GM03348 (cell line): ENCODE measurements around the gene NOC2L.
A peak's percentile ranks its signal among the peaks of the same experiment; 100 is the strongest.

Source experiments
- DNase-seq: peaks from one replicate; pipeline ENCODE4 v3.0.0; 2012; ENCODE audit warnings: low spot score

The NOC2L gene

DNA sequence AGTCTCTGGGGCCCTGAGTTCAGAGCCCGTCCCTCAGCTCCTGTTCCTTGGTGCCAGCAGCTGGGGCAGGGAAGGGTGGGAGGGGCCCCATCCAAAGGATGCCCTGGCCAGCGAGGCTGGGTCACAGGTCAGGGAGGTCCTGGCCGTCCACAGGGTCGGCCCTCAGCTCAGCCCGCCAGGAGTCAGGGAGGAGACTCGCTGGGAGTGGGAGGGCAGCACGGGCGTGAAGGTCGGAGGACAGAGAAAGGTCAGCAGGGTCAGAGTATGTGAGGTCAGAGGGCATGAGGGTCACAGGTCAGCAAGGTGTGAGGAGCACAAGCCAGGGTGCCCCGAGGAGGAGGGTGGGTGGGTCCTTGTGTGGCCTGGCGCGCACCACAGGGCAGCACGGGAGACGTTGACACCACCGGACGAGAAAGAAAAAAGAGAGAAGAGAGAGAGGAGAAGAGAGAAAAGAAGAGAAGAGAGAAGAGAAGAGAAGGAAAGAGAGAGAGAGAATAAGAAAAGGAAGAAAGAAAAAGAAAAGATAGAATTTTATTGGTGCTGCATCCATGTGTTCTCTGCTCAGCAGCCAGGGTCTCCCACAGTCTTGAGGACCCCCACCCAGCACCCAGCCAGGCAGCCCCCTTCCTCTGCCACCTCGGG lies 15.8 kb upstream of the NOC2L start:
- DNase-seq: no peak

DNA sequence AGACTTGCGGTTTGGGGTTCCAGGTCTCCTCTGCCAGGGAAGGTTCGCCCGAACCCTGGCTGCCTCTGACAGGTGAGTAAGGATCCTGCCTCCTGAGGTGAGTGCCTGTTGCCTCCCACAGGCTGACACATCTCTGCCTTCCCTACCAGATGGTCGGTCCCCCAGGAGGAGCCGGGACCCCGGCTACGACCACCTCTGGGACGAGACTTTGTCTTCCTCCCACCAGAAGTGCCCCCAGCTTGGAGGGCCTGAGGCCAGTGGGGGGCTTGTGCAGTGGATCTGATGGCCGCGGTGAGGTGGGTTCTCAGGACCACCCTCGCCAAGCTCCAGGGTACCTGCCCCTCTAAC lies 15.2 kb upstream of the NOC2L start:
- no peak for DNase-seq

DNA sequence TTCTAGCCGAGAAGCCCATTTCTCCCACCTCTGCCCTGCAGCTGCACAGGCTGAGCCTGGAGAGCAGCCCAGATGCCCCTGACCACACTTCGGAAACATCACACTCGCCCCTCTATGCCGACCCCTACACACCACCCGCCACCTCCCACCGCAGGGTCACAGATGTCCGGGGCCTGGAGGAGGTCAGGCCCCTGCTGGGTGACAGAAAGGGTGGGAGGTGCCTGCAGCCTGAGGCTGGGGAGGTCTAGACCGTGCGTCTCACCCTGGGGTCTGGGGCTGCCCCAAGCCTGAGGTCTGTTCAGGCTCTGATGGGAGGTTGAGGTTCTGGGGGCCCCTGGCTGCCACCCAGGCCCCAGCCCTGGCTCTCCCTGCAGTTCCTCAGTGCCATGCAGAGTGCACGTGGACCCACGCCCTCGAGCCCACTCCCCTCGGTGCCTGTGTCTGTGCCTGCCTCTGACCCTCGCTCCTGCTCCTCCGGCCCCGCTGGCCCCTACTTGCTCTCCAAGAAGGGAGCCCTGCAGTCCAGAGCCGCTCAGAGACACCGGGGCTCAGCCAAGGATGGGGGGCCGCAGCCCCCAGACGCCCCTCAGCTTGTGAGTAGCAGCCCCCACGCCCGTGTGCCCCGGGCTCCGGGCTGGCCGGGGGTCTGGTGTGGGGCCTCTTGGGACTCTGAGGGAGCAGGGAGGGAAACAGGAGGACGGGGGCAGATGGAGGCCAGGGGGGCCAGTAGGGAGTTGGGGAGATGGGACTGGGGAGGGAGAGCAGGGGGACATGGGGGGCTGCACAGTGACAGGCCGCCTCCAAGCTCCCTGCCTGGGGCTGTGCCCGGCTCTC lies 14.6 kb upstream of the NOC2L start:
- no peak for DNase-seq

DNA sequence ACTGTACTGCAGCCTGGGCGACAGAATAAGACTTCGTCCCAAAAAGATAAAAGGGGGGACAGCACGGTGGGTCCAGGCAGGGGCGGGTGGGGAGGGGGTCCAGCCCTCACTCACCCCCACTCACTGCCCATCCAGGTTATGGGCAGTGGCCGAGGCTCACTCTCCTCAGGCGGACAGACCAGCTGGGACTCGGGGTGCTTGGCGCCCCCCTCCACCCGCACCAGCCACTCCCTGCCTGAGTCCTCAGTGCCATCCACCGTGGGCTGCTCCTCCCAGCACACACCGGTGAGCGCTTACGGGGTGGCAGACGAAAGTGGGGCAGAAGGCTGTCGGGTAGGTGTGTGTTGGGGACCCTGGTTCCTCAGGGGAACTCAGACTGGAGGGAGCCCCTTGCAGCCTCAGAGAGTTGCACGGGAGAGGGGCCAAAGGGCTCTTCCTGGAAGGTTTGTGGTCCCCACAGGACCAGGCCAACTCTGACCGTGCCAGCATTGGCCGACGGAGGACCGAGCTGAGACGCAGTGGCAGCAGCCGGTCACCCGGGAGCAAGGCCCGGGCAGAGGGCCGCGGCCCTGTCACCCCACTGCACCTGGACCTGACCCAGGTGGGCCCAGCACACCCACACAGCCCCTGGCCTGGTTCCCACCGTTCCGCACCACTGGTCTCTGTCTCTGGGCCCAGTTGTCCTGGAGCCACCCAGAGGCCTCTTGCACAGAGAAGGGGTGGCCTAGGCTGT lies 13.8 kb upstream of the NOC2L start:
- DNase-seq: no peak

DNA sequence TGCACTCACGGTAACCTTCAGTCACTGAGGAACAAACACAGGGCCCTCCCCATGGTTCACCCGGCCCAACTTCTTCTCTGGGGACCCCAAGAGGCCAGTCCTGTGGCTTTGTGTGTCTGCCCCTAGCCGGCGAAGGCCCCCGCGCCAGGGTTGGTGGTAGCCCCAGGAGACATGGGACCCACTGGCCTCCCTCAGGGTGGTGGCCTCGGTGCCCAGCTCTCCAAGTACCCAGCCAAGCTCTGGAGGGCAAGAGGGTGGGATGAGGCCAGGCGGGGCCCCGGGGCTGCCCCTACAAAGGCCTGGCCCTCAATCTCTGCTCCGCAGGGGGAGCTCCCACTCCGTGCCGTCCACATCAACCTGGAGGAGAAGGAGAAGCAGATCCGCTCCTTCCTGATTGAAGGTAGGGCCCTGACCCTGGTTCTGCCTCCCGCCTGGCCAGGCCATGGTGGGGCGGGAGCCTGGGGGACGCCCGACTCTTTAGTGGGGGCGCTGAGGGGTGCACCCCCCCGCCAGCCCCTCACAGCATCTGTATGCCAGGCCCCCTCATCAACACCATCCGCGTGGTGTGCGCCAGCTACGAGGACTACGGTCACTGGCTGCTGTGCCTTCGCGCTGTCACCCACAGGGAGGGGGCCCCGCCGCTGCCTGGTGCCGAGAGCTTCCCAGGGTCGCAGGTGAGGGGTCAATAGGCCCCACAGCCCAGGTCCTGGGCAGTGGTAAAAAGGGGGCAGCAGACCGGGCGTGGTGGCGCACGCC lies 12.9 kb upstream of the NOC2L start:
- no peak for DNase-seq

DNA sequence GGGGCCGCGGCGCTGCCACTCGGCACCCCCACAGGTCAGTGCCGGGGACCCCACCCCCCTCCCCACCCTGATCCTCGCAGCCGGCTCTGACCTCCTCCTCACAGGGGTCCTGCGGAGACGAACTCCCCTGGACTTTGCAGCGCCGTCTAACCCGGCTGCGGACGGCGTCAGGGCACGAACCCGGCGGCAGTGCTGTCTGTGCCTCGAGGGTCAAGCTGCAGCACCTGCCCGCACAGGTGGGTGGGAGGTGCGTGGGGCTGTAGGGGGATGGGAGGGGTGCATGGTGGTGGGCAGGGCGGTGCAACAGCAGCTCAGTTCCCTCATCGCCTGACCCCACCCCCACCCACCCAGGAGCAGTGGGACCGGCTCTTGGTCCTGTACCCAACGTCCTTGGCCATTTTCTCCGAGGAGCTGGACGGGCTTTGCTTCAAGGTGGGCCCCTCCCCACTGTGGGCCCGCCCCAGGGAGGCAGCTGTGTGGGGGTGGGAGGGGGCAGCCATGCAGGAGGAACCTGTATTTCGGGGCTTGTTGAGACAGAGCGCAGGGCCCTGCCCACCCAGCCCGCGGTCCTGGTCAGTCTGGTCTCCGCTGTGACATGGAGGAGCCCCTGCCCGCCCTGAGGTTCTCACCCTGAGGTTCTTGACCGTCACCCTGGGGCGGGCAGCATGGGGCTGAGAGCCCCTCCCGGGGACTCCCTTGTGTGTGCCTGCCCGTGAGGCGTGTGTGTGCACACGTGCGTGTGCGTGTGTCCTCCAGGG lies 12.1 kb upstream of the NOC2L start:
- DNase-seq: no peak

DNA sequence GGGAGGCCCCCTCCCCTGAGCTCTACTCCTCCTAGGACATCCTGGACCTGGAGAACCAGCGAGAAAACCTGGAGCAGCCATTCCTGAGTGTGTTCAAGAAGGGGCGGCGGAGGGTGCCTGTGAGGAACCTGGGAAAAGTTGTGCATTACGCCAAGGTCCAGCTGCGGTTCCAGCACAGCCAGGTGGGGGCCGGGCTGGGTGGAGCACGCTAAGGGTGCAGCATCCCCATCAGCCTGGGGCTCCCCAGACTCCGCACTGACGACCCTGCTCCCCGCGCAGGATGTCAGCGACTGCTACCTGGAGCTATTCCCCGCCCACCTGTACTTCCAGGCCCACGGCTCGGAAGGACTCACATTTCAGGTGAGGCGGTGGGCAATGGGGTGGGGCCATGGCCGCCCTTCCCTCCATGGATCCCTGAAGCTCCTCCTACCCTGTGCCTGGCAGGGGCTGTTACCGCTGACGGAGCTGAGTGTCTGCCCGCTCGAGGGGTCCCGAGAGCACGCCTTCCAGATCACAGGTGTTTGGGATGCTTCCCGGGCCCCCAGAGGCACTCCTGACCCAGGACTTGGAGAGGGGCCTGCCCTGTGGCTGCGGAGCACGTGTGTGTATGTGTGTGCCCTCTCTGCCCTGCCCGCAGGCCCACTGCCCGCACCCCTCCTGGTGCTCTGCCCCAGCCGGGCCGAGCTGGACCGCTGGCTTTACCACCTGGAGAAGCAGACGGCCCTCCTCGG lies 11.4 kb upstream of the NOC2L start:
- no peak for DNase-seq

DNA sequence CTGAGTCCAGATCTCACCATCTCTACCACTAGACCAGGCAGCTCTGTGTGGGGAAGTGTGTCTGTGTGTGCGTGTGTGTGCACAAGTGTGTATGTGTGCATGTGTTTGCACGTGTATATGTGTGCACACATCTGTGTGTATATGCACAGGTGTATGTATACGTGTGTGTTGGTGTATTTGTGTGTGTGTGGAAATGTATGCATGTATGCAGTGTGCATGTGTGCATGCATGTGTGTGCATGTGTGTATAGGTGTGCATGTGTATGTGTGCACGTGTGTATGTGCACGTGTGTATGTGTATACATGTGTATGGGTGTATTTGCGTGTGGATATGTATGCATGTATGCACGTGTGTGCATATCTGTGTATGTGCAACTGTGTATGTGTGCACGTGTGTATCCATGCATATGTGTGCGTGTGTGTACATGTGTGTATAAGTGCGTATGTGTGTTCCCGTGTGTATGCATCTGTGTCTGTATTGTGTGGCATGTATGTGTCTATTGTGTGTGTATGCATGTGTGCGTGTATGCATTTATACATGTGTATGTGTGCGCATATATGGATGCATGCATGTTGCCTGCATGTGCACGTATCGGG lies 10.3 kb upstream of the NOC2L start:
- DNase-seq: no peak

DNA sequence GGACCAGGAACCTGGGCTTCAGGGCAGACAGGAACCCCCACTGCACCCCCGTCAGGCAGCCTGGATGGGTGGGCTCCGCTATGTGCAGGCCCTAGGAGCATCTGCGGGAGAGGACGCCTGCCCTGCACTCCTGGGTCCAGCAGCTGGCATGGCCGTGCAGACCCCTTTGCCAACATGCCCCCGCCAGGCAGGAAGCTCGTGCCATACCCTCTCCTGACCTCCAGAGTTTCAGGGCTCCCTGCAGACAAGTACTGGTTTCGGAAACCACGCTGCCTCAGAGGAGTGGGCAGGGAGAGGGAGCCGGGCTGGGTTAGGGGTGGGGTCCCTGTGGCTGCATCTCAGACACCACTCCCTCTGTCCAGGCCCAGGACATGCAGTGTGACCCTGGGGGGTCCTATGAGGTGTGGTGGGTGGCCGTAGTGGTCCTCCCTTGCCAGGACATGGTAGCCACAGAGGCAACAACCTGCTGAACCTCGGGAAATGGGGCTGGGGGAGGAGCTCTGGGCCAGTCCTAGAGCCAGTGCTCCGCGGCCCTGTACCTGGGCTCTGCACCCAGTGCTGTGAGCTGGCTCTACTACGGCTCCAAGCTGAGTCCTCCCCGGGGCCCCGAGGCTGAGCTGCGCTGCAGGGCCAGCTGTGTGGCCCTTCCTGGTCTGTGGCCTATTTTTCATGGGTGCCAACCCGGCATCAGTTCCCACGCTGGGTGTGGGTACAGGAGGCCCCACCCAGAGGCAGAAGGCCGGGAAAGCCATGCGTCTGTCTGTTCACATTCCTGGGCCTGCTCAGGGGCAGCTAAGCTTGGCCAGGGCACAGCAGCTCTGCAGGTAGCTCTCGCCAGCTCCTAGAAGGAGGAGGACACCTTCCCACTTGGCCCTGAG lies 8.6 kb upstream of the NOC2L start:
- DNase-seq: no peak

DNA sequence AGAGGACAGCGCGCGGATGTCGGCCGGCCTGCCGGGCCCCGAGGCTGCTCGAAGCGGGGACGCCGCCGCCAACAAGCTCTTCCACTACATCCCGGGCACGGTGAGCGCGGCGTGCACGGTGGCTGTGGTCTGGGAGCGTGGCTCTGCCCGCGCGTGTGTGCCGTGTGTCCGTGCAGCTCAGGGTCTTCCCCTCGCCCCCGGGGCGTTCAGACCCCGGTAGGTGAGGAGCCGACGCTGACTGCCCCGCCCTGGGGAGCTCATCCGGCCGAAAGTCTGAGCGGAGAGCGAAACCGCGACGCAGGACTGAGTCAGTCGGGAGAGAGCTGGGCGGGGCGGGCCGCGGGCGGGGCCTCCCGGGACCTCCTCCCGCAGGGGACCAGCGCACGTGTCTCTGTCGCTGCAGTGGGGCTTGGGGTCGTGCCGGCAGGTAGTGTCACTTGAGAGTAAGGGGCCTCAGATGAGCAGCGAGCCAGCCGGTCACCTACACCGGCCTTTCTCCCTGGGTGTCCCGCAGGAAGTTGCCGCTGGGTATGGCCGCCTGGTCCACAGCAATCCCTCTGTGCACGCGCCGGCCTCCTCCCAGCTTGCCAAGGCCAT lies 7.7 kb upstream of the NOC2L start:
- DNase-seq: peak; percentile 94

DNA sequence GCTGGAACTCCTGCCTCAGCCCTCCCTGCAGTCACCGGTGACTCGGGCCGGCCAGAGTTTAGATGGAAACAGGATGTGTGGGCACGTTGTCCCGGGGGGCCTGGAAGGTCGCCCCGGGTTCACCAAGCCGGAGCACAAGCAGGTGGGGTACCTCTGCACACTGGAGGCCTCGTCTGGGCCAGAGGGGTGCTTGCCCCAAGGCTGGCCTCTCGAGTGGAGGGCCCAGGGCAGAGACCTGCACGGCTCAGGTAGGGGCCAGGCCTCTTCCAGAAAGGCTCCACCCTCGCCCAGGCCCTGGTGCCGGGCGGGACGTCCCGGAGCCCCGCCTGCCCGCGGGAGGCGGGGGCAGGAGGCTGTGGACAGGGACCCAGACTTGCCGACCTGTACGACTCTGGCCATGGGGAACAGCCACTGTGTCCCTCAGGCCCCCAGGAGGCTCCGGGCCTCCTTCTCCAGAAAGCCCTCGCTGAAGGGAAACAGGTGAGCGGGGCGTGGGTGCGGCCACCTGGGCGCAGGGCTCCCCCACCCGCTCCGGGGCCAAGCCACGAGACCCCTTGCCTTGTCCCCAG lies 7.2 kb upstream of the NOC2L start, which contains the start of gene PLEKHN1:
Gene PLEKHN1 (plus strand): TSS at position 348 of the 569 bp plus-strand sequence. CDS start 50 bp downstream, at position 398.
- peak; percentile 77 for DNase-seq

DNA sequence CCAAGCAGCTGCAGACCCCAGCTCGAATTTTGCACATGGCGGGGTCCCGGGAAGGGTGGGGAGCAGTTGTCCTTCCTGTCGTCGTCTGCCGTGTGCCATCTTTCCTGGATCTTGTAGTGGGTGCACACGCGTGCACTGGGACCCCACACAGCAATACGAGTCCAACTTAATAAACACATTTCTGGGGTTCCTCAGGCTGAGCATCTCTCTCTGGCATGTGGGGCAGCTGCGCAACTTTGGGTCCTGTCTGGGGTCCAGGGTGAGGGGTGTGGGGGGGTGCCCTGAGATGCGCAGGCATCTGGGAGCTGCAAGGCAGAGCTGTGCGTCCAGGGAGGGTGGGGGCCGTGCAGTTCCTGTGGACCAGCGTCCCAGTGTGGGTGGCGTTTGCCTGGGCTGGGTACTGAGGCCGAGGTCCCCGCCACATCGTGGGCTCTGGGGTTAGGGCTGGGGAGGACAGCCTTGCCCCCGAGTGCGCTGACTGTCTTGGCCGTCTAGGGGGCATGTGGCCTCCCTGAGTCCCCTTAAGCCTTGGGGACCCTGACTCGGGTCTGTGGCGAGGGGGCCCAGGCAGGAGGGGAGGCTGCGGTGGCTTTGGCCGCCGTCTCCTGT lies 6.6 kb upstream of the NOC2L start:
- no peak for DNase-seq

DNA sequence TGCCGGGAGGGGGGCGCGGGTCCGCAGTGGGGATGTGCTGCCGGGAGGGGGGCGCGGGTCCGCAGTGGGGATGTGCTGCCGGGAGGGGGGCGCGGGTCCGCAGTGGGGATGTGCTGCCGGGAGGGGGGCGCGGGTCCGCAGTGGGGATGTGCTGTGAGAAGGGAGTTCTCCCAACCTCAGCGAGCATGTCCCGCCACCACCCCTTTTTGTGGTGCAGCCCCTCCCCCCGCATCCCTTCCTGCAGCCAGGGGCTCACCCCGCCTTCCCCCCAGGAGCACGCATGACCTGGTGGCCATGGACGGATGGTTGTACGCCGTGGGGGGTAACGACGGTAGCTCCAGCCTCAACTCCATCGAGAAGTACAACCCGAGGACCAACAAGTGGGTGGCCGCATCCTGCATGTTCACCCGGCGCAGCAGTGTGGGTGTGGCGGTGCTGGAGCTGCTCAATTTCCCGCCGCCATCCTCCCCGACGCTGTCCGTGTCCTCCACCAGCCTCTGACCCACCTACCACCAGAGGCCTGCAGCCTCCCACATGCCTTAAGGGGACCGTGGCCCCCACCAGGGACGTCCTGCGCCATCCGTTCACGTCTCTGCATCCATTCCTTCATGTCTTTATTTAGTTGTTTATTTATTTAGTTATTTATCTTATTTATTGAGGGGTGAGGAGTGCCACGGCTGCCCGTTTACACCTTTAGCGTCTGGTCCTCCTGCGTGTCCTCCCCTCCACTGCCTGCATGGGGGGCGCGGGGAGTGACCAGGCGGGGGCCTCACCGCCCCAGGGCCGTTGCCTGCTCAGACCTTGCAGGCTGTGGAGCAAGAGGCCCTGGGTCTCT lies 5.9 kb upstream of the NOC2L start:
- no peak for DNase-seq

DNA sequence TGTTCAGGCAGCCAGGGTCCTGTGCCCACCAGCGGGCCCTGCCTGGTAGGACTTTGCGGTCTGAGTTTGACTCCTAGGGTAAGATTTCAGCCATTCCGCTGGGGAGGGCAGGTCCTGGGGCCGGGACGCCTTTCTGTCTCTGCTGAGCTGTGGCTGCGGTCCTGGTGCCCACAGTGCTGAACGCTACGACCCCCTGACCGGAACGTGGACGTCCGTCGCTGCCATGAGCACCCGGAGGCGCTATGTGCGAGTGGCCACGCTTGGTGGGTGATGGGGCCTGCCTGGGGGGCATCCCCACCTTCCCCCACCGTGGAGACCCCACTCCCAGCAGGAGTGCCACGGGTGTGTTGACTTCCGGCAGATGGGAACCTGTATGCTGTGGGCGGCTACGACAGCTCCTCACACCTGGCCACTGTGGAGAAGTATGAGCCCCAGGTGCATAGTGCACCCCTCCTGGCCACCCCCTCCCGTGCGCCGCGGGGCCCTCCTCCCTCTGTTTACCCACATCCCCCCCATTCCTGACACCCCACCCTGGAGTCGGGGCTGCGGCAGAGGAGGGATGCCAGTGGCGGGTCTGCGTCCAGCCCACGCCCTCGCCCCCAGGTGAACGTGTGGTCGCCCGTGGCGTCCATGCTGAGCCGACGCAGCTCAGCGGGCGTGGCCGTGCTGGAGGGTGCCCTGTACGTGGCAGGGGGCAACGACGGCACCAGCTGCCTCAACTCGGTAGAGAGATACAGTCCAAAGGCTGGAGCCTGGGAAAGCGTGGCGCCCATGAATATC lies 4.9 kb upstream of the NOC2L start:
- DNase-seq: no peak

DNA sequence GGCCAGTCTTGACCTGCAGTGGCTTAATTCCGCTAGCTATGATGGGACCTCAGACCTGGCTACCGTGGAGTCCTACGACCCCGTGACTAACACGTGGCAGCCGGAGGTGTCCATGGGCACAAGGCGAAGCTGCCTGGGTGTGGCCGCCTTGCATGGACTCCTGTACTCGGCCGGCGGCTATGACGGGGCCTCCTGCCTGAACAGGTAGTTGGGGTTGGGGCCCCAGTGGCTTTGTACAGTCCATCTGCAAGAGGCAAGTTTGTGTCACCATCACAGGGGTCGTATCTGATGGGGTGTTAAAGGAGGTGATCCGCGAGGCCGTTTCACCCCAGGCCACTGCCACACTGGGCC lies 4.2 kb upstream of the NOC2L start:
- no peak for DNase-seq
